Measurements from ENCODE around the gene TBC1D9. TPM values are rescaled to one million over a fixed set of nuclear protein-coding genes. Genes with fewer than 3 reads are reported as not detected.

Gene TBC1D9
- total and polyA plus RNA-seq, 2 of the 13 experiments (the other 11 are each of a cell fraction or from before 2014, with no cell fraction given) = 11.9 to 12.2 TPM

DNA sequence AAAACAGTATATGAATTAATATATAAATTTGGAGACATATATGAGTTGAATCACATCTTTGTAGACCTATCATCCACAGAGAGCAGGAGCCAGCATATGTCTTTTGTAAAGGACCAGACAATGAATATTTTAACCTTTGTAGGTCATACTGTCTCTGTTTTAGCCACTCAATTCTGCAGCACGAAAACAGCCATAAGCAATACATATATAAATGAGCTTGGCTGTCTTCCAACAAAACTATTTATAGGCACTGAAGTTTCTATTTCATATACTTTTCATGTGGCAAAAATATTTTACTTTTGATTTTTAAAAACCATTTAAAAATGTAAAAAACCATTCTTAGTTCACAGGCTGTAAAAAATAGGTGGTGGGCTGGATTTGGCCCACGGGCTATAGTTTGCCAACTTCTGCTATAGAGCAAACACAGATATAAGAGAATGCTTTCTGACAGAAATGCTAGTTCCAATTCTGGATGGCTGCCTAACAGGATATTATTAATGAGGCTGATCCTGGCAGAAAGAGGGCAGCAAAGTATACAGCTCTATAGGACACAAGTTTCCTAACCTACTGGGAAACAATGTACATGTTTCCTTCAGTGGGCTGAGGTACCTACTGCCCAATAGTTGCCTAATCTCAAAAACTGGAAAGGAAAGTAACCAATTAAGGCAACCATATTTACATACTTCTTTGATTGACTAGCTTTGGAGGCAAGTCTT lies 129.4 kb downstream of the TBC1D9 start:
- Histone ChIP-seq H3K4me1 (ENCODE audit: insufficient read depth, low read length) (no peaks in the 10 kb centered on the region), H4K20me1 (ENCODE audit: insufficient read depth, low read length) (no peaks in the 10 kb centered on the region), H3K27me3 (ENCODE audit: control insufficient read depth in 1 of 2, insufficient read depth in 2 of 2, low read length in 2 of 2) (no peaks in the 10 kb centered on the region), H3K4me3 (replicated peaks in 1 of 3; ENCODE audit: insufficient read depth in 1 of 3, low read depth in 2 of 3, low read length in 3 of 3) (no peak overlapping the region), H3K36me3 (replicated peaks in 1 of 2; ENCODE audit: control insufficient read depth in 1 of 2, insufficient read depth in 2 of 2, low read length in 2 of 2) (peaks cover 8 to 67% of the 10 kb centered on the region in 2 experiments), H3K27ac (ENCODE audit: extremely low read length, insufficient read depth, low read length) (no peak overlapping the region), H2AFZ (ENCODE audit: low read length) (no peak overlapping the region), H3K4me2 (ENCODE audit: low read depth, low read length) (no peak overlapping the region), H3K9ac (ENCODE audit: insufficient read depth, low read depth, low read length) (no peak overlapping the region), H3K9me3 (ENCODE audit: low read length) (no peaks in the 10 kb centered on the region), H3K79me2 (ENCODE audit: insufficient read depth, low read length) (no peaks in the 10 kb centered on the region)
- DNase-seq (ENCODE audit: low spot score) (no peak), ATAC-seq (no peak), FAIRE-seq (no peak)
- WGBS (ENCODE audit: low lambda C conversion rate) = 100% methylated on average over 2 of the region's 2 CpGs
- ChIA-PET CTCF (ENCODE audit: low intra/inter-chr PET ratio, low total read pairs) (no interaction called here), POLR2A (no interaction called here)
- peak; percentile 21; the same call in 1 of the 2 replicates for TF ChIP-seq STAG1 (CRISPR knock-in tag; IDR thresholded peaks at IDR 0.05)
- TF ChIP-seq CTCF (CRISPR knock-in tag; IDR thresholded peaks at IDR 0.05) = peak; percentile 16; the same call in 1 of the 2 replicates
- no peak for TF ChIP-seq ZNF329 (CRISPR knock-in tag; IDR thresholded peaks at IDR 0.05; ENCODE audit: low read depth)
- intact Hi-C loops (cut with micrococcal nuclease; ENCODE audit: unreplicated experiment) (no loop called here), in situ Hi-C loops (cut with HindIII; ENCODE audit: extremely low pct_ligation_motif_present, low pct_unique_long_range_greater_than_20kb) (no loop called here)
- no TSS peak for BruUV-seq (replicated peaks)

GRCh38 chr4:140622333-140622958 lies 133.7 kb downstream of the TBC1D9 start:
- intact Hi-C loops (cut with micrococcal nuclease; ENCODE audit: unreplicated experiment) = no loop called here
- no peak overlapping the region for H3K4me3 ChIP-seq (replicated peaks in 1 of 3; ENCODE audit: insufficient read depth in 1 of 3, low read depth in 2 of 3, low read length in 3 of 3)
- H3K36me3 ChIP-seq (replicated peaks in 1 of 2; ENCODE audit: control insufficient read depth in 1 of 2, insufficient read depth in 2 of 2, low read length in 2 of 2) = peaks cover 4 to 49% of the 10 kb centered on the region in 2 experiments; a peak in 4 of 5 replicates
- no peaks in the 10 kb centered on the region for H3K9me3 ChIP-seq (ENCODE audit: low read length)
- no peak overlapping the region for H3K4me2 ChIP-seq (ENCODE audit: low read depth, low read length)
- WGBS (ENCODE audit: low lambda C conversion rate) = 97% methylated on average over 18 of the region's 33 CpGs
- no TSS peak for BruUV-seq (replicated peaks)
- no peak overlapping the region for H3K9ac ChIP-seq (ENCODE audit: insufficient read depth, low read depth, low read length)
- in situ Hi-C loops (cut with HindIII; ENCODE audit: extremely low pct_ligation_motif_present, low pct_unique_long_range_greater_than_20kb) = no loop called here
- no peak overlapping the region for H2AFZ ChIP-seq (ENCODE audit: low read length)
- H4K20me1 ChIP-seq (ENCODE audit: insufficient read depth, low read length) = no peaks in the 10 kb centered on the region
- no peak for DNase-seq (ENCODE audit: low spot score)
- no peak overlapping the region for H3K27ac ChIP-seq (ENCODE audit: extremely low read length, insufficient read depth, low read length)
- H3K79me2 ChIP-seq (ENCODE audit: insufficient read depth, low read length) = no peaks in the 10 kb centered on the region
- no peaks in the 10 kb centered on the region for H3K4me1 ChIP-seq (ENCODE audit: insufficient read depth, low read length)
- POLR2A ChIA-PET = no interaction called here
- ATAC-seq = peak; percentile 45
- H3K27me3 ChIP-seq (ENCODE audit: control insufficient read depth in 1 of 2, insufficient read depth in 2 of 2, low read length in 2 of 2) = no peaks in the 10 kb centered on the region
- CTCF ChIA-PET (ENCODE audit: low intra/inter-chr PET ratio, low total read pairs) = no interaction called here
- no peak for FAIRE-seq
- peak; percentile 30 for TF ChIP-seq AGO1 (IDR thresholded peaks at IDR 0.05; ENCODE audit: low read depth, low read length, poor library complexity, severe bottlenecking)
- TF ChIP-seq, protein P1, sequence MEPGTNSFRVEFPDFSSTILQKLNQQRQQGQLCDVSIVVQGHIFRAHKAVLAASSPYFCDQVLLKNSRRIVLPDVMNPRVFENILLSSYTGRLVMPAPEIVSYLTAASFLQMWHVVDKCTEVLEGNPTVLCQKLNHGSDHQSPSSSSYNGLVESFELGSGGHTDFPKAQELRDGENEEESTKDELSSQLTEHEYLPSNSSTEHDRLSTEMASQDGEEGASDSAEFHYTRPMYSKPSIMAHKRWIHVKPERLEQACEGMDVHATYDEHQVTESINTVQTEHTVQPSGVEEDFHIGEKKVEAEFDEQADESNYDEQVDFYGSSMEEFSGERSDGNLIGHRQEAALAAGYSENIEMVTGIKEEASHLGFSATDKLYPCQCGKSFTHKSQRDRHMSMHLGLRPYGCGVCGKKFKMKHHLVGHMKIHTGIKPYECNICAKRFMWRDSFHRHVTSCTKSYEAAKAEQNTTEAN (CRISPR knock-in tag; conservative IDR thresholded peaks at IDR 0.05) = no peak
- no peak for TF ChIP-seq FIP1L1 (IDR thresholded peaks at IDR 0.05; ENCODE audit: borderline replicate concordance, insufficient read depth, low read depth, low read length)
- TF ChIP-seq CEBPB (IDR thresholded peaks at IDR 0.05; ENCODE audit: borderline replicate concordance, low read depth, low read length) = no peak
- TF ChIP-seq ZNF883 (CRISPR knock-in tag; IDR thresholded peaks at IDR 0.05; ENCODE audit: not compliant biosample characterization) = no peak
- TF ChIP-seq ZNF253 (CRISPR knock-in tag; IDR thresholded peaks at IDR 0.05; ENCODE audit: borderline replicate concordance) = no peak
- no peak for TF ChIP-seq ELF4 (CRISPR knock-in tag; IDR thresholded peaks at IDR 0.05; ENCODE audit: borderline replicate concordance)

Measured in HepG2 (cell line).